H1 (cell line): Measurements from ENCODE around the gene NEDD9. TPM values are rescaled to one million over a fixed set of nuclear protein-coding genes. Genes with fewer than 3 reads are reported as not detected.

Source experiments
- CHD7 ChIP-seq: fragments of 300-600 bp; sonication (generic); IDR thresholded peaks from 2 replicates; pipeline ENCODE4 v1.7.1; 2012; ENCODE audit warnings: low read length, moderate library complexity, mild to moderate bottlenecking, inconsistent platforms; ENCODE audit not compliant: insufficient replicate concordance
- polyA plus RNA-seq, 7 experiments: library from polyadenylated mRNA; depleted of rRNA in 3 of 7; stranded (reverse) in 5 of 7; unstranded in 2 of 7; fragments of >200 nt in 5 of 7; fragments of 200-250 nt in 2 of 7; gene quantifications; 1 replicate in 5 of 7; 2 replicates in 1 of 7; 4 replicates in 1 of 7; pipeline versions ENCODE4 v1.2.1 to v1.2.3, GENCODE V29; 2011 to 2013; ENCODE audit warnings: missing spikeins in 2 of 7, mixed read lengths in 2 of 7
- total RNA-seq: library from RNA; stranded (reverse); fragmentation: NEBNext Ultra II Directional; extraction: Animal tissue kit (Norgen Biotek cat#: 25700); gene quantifications from 2 replicates; pipeline ENCODE4 v1.2.1, GENCODE V29; 2021

NEDD9 gene
- total and polyA plus RNA-seq, 2 of the 8 experiments (the other 6 are each of a cell fraction or from before 2014, with no cell fraction given), result 3.6 to 12.0 TPM

- TF ChIP-seq CHD7, result no peak
These were observed 88.0 kb downstream of the NEDD9 start (continued) for GRCh38 chr6:11144393-11144851.
